ENCODE data around the gene ADAM8.
"Not testable (repeated sequence)": the region's sequence is repeated elsewhere in the genome, so short reads cannot be mapped to it uniquely, and the experiment has no call there.

ADAM8 gene

GRCh38 chr10:133247681-133248333 lies 28.9 kb downstream of the ADAM8 start:
- DNase-seq, result no peak

- DNase-seq, result no peak
Measured at GRCh38 chr10:133246236-133246626, 30.4 kb downstream of the ADAM8 start.

- DNase-seq, result no peak
Measured at GRCh38 chr10:133245439-133246235, 31.0 kb downstream of the ADAM8 start.

GRCh38 chr10:133243593-133243992 lies 33.1 kb downstream of the ADAM8 start:
- DNase-seq, result no peak

- DNase-seq, result no peak
Measured at GRCh38 chr10:133242611-133243356, 33.9 kb downstream of the ADAM8 start.

- no peak for DNase-seq
Measured at GRCh38 chr10:133241501-133242205, 35.0 kb downstream of the ADAM8 start.

- no peak for DNase-seq
Measured at GRCh38 chr10:133239990-133240389, 36.7 kb downstream of the ADAM8 start.

- DNase-seq, result no peak
Measured at GRCh38 chr10:133238466-133238804, 38.2 kb downstream of the ADAM8 start.

- DNase-seq, result no peak
Measured at GRCh38 chr10:133237588-133238465, 38.8 kb downstream of the ADAM8 start, which contains the start of gene VENTX. Gene VENTX (plus strand): TSS chr10:133237855. CDS start chr10:133237915, 60 bp downstream.

- DNase-seq, result no peak
Measured at GRCh38 chr10:133237241-133237587, 39.5 kb downstream of the ADAM8 start.

GRCh38 chr10:133236401-133237240 lies 40.0 kb downstream of the ADAM8 start:
- no peak for DNase-seq

- DNase-seq, result no peak
Measured at GRCh38 chr10:133235932-133236331, 40.7 kb downstream of the ADAM8 start.

GRCh38 chr10:133235265-133235855 lies 41.3 kb downstream of the ADAM8 start:
- DNase-seq, result no peak

- DNase-seq, result not testable (repeated sequence)
Measured at GRCh38 chr10:133234796-133235195, 41.9 kb downstream of the ADAM8 start.

- DNase-seq, result no peak
Measured at GRCh38 chr10:133231946-133232574, 44.6 kb downstream of the ADAM8 start.

- no peak for DNase-seq
Measured at GRCh38 chr10:133231244-133231945, 45.3 kb downstream of the ADAM8 start.

GRCh38 chr10:133230387-133231195 lies 46.1 kb downstream of the ADAM8 start:
- no peak for DNase-seq

- DNase-seq, result no peak
Measured at GRCh38 chr10:133230044-133230361, 46.7 kb downstream of the ADAM8 start, which contains the start of gene UTF1. Gene UTF1 (plus strand): TSS chr10:133230217. CDS start chr10:133230289, 72 bp downstream.
